Stomach smooth muscle (tissue), 2 donors: ENCODE results near the gene ATG10.

ENCODE experiments used
- H3K27ac ChIP-seq: one replicate; pipeline ENCODE4 v1.7.0; 2013; ENCODE audit warnings: mild to moderate bottlenecking, low read length, inconsistent platforms
- H3K27me3 ChIP-seq, 2 donors: one replicate each; pipeline ENCODE4 v1.7.0; 2013; ENCODE audit warnings: low read length in 2 of 2; ENCODE audit not compliant: insufficient read depth in 2 of 2, control insufficient read depth in 1 of 2
- H3K36me3 ChIP-seq, 2 donors: one replicate each; pipeline ENCODE4 v1.7.0; 2013; ENCODE audit warnings: low read length in 2 of 2; ENCODE audit not compliant: control insufficient read depth in 2 of 2, insufficient read depth in 2 of 2
- H3K4me1 ChIP-seq: one replicate; pipeline ENCODE4 v1.7.0; 2013; ENCODE audit warnings: low read length; ENCODE audit not compliant: control insufficient read depth, insufficient read depth
- H3K4me3 ChIP-seq, 2 donors: one replicate each; pipeline ENCODE4 v1.7.0; 2013; ENCODE audit warnings: low read length in 2 of 2
- H3K9ac ChIP-seq, 2 donors: one replicate each; pipeline ENCODE4 v1.7.0; 2013; ENCODE audit warnings: low read length in 2 of 2, mild to moderate bottlenecking in 1 of 2
- H3K9me3 ChIP-seq, 2 donors: one replicate each; pipeline ENCODE4 v1.7.0; 2013; ENCODE audit warnings: low read length in 2 of 2; ENCODE audit not compliant: control insufficient read depth in 2 of 2
- donor health status: healthy.
- donor health status: Pancreatic carcinoma.

The ATG10 gene

DNA sequence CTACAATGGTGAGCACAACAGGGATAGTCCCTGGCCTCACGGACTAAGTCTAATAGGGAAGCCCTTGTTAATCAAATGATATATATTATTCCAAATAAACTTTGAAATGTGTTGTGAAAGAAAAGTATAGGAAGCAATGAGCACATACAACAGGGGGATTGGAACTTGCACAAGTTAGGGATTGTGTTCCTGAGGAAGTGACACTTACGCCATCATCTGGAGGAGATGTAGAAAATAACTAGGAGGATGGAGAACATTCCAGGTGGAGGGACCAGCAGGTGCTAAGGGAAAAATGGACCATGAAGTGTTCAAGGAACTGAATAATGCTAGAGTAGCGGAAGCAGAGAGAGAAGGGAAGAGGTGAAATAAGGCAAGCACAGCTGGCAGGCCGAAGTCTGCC, 325.1 kb downstream of the ATG10 start:
- no peak overlapping the region for H3K27ac ChIP-seq
- H3K4me3 ChIP-seq: no peak overlapping the region
- H3K9me3 ChIP-seq: no peaks in the 10 kb centered on the region
- H3K4me1 ChIP-seq: no peaks in the 10 kb centered on the region
- no peak overlapping the region for H3K9ac ChIP-seq
- H3K36me3 ChIP-seq: no peaks in the 10 kb centered on the region
- no peaks in the 10 kb centered on the region for H3K27me3 ChIP-seq

DNA sequence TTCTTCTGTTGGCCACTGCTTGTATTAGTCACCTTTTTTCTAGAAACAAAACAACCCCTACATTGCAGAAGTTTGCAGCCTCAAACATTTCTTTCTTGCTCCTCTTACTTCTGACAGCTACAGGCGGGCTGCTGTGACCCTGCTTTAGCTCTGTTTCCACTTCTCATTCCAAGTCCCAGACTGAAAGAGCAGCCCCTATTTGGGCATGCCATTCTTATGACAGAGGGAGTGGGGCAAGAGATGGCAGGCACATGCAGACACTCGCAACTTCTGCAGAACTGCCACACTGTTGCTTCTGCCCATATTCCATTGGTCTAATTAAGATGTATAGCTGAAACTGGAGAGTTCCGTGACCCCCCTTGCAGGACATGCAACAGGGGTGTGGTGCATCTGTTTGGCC, 325.9 kb downstream of the ATG10 start:
- no peak overlapping the region for H3K9ac ChIP-seq
- H3K36me3 ChIP-seq: no peaks in the 10 kb centered on the region
- H3K27ac ChIP-seq: no peak overlapping the region
- H3K27me3 ChIP-seq: no peaks in the 10 kb centered on the region
- no peaks in the 10 kb centered on the region for H3K9me3 ChIP-seq
- H3K4me3 ChIP-seq: no peak overlapping the region
- H3K4me1 ChIP-seq: no peaks in the 10 kb centered on the region

DNA sequence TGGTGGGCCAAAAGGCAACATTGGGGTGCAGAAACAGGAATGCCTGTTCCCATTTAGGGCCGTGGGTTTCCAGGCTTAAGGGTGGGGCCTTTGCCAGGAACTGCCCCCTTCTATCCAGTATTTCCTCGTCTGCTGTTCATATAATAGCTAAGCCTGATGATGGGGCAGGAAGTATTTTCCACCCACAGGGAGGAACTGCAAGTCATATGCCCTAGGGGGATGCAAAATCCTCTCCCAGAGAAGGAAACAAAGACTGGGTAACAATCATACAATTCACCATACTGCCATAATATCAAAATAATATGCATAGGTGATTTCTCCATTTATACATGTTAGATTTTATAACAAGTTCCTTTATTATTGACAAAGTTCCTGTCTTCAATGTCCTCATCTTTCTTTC, 326.8 kb downstream of the ATG10 start:
- no peaks in the 10 kb centered on the region for H3K9me3 ChIP-seq
- H3K27me3 ChIP-seq: no peaks in the 10 kb centered on the region
- H3K27ac ChIP-seq: no peak overlapping the region
- H3K4me3 ChIP-seq: no peak overlapping the region
- H3K9ac ChIP-seq: no peak overlapping the region
- no peaks in the 10 kb centered on the region for H3K4me1 ChIP-seq
- H3K36me3 ChIP-seq: no peaks in the 10 kb centered on the region

DNA sequence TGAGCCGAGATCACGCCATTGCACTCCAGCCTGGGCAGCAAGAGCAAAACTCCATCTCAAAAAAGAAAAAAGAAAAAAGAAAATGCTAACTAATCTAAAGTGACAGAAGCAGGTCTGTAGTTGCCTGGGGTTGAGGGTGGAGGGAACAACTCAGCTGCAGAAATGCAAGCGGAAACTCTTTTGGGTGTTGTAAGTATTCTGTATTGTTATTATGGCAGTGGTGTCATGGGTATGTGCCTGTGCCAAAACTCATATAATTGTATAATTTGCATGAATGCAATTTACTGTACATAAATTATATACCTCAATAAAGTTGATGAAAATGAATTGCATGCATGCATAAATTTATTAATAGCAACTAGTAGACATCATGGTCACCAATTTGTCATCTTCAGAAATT, 329.4 kb downstream of the ATG10 start:
- no peaks in the 10 kb centered on the region for H3K4me1 ChIP-seq
- no peak overlapping the region for H3K9ac ChIP-seq
- H3K27ac ChIP-seq: no peak overlapping the region
- no peaks in the 10 kb centered on the region for H3K36me3 ChIP-seq
- no peaks in the 10 kb centered on the region for H3K27me3 ChIP-seq
- no peak overlapping the region for H3K4me3 ChIP-seq
- no peaks in the 10 kb centered on the region for H3K9me3 ChIP-seq
